IMR-90 (cell line): ENCODE measurements around the gene DIAPH2. TPM values are rescaled to one million over a fixed set of nuclear protein-coding genes. Genes with fewer than 3 reads are reported as not detected.
A peak's percentile ranks its signal among the peaks of the same experiment; 100 is the strongest.

Experiments used
- ATAC-seq: fragments of 200-7000 bp; cut with Tn5 transposase; 2 replicates; pipeline ENCODE4 v1.9.1; 2020; ENCODE audit warnings: low read depth, mild to moderate bottlenecking, moderate library complexity
- BruUV-seq: library from RNA; stranded (reverse); fragments of 400-500 nt; replicated peaks from 2 replicates; lab custom pipeline; 2021; lab: Mats Ljungman, UMichigan
- CTCF ChIA-PET: fragments of 300-600 bp; formaldehyde crosslinking; extraction: SDS; loops from one replicate; lab custom pipeline; 2021; ENCODE audit warnings: antibody characterized with exemption; lab: Yijun Ruan, JAX
- POLR2A ChIA-PET: fragments of 300-600 bp; sonication (Branson Sonifier 250); formaldehyde crosslinking; loops from one replicate; lab custom pipeline; 2022; ENCODE audit warnings: antibody characterized with exemption; ENCODE audit not compliant: unreplicated experiment; lab: Charles Lee
- DNase-seq: peaks from one replicate; pipeline ENCODE4 v3.0.0; 2013
- H2AFZ ChIP-seq: replicated peaks from 2 replicates; pipeline ENCODE3; 2013; ENCODE audit warnings: low read length, mild to moderate bottlenecking; ENCODE audit not compliant: poor library complexity
- H2AK5ac ChIP-seq: 2 replicates; pipeline ENCODE4 v1.6.1; 2013; ENCODE audit warnings: low read depth, low read length, inconsistent platforms
- H2AK9ac ChIP-seq: replicated peaks from 2 replicates; pipeline ENCODE3; 2013; ENCODE audit warnings: mild to moderate bottlenecking, low read depth, low read length, moderate library complexity; ENCODE audit not compliant: poor library complexity
- H2BK120ac ChIP-seq: 2 replicates; pipeline ENCODE4 v1.6.1; 2013; ENCODE audit warnings: low read depth, low read length, inconsistent platforms
- H2BK15ac ChIP-seq: 3 replicates; pipeline ENCODE4 v1.6.1; 2013; ENCODE audit warnings: low read depth, low read length, inconsistent platforms
- H2BK20ac ChIP-seq: 2 replicates; pipeline ENCODE4 v1.6.1; 2013; ENCODE audit warnings: low read depth, mild to moderate bottlenecking, inconsistent platforms, low read length, moderate library complexity
- H2BK5ac ChIP-seq: 2 replicates; pipeline ENCODE4 v1.6.1; 2013; ENCODE audit warnings: mild to moderate bottlenecking, low read depth, low read length, inconsistent platforms; ENCODE audit not compliant: poor library complexity, severe bottlenecking
- H3K14ac ChIP-seq: replicated peaks from 2 replicates; pipeline ENCODE4 v1.6.1; 2013; ENCODE audit warnings: low read depth, low read length, inconsistent platforms
- H3K18ac ChIP-seq: 2 replicates; pipeline ENCODE4 v1.6.1; 2013; ENCODE audit warnings: low read depth, low read length, control low read depth
- H3K23ac ChIP-seq: 2 replicates; pipeline ENCODE4 v1.6.1; 2013; ENCODE audit warnings: low read depth, low read length, inconsistent platforms
- H3K27ac ChIP-seq: 2 replicates; pipeline ENCODE4 v1.5.1; 2013; ENCODE audit warnings: mild to moderate bottlenecking, control low read depth, low read length; ENCODE audit not compliant: insufficient read depth
- H3K27me3 ChIP-seq: 2 replicates; pipeline ENCODE4 v1.6.1; 2013; ENCODE audit warnings: low read length; ENCODE audit not compliant: control insufficient read depth, insufficient read depth
- H3K36me3 ChIP-seq: 2 replicates; pipeline ENCODE4 v1.6.1; 2013; ENCODE audit warnings: low read length, mixed read lengths; ENCODE audit not compliant: control insufficient read depth, insufficient read depth
- H3K4ac ChIP-seq: 2 replicates; pipeline ENCODE4 v1.6.1; 2013; ENCODE audit warnings: low read depth, low read length, inconsistent platforms
- H3K4me1 ChIP-seq: 2 replicates; pipeline ENCODE4 v1.6.1; 2013; ENCODE audit warnings: low read length, mixed read lengths; ENCODE audit not compliant: control insufficient read depth, insufficient read depth
- H3K4me2 ChIP-seq: 2 replicates; pipeline ENCODE4 v1.6.1; 2013; ENCODE audit warnings: low read depth, mild to moderate bottlenecking, control low read depth, low read length, moderate library complexity
- H3K4me3 ChIP-seq: 2 replicates; pipeline ENCODE4 v1.5.1; 2013; ENCODE audit warnings: low read depth, mild to moderate bottlenecking, control low read depth, low read length, moderate library complexity; ENCODE audit not compliant: insufficient read depth
- H3K56ac ChIP-seq: 2 replicates; pipeline ENCODE4 v1.6.1; 2013; ENCODE audit warnings: low read length, inconsistent platforms; ENCODE audit not compliant: insufficient read depth; ENCODE audit errors: extremely low read depth
- H3K79me1 ChIP-seq, 2 experiments: 2 replicates each; pipeline ENCODE4 v1.6.1; 2013; ENCODE audit warnings: low read length in 2 of 2, inconsistent platforms in 1 of 2, low read depth in 1 of 2
- H3K9ac ChIP-seq: 2 replicates; pipeline ENCODE4 v1.6.1; 2013; ENCODE audit warnings: low read depth, low read length, control low read depth
- H3K9me1 ChIP-seq: 2 replicates; pipeline ENCODE4 v1.6.1; 2013; ENCODE audit warnings: low read length, inconsistent platforms; ENCODE audit not compliant: insufficient read depth
- H3K9me3 ChIP-seq: 2 replicates; pipeline ENCODE4 v1.6.1; 2013; ENCODE audit warnings: low read length; ENCODE audit not compliant: control insufficient read depth, insufficient read depth
- H4K20me1 ChIP-seq: 2 replicates; pipeline ENCODE4 v1.6.1; 2013; ENCODE audit warnings: low read length, inconsistent platforms; ENCODE audit not compliant: insufficient read depth
- H4K5ac ChIP-seq: 2 replicates; pipeline ENCODE4 v1.6.1; 2013; ENCODE audit warnings: mild to moderate bottlenecking, low read depth, low read length, control low read depth
- H4K8ac ChIP-seq, 2 experiments: 2 replicates each; pipeline ENCODE4 v1.6.1; 2013; ENCODE audit warnings: low read depth in 2 of 2, low read length in 2 of 2, control low read depth in 1 of 2, inconsistent platforms in 1 of 2
- H4K91ac ChIP-seq: 2 replicates; pipeline ENCODE4 v1.6.1; 2013; ENCODE audit warnings: low read depth, low read length, inconsistent platforms; ENCODE audit not compliant: insufficient read depth
- CHD1 ChIP-seq: IDR thresholded peaks from 2 replicates; pipeline ENCODE4 v1.6.1; 2012; ENCODE audit warnings: low read depth, low read length, improper control_type of control experiment
- WGBS, 2 experiments: methylation state at CpG; one replicate each; pipeline versions ENCODE4 v1.1.5 to v1.1.7; 2013; ENCODE audit warnings: missing lambda C conversion rate in 2 of 2; ENCODE audit not compliant: insufficient read length in 1 of 2; ENCODE audit errors: extremely low coverage in 2 of 2; 5-methylcytosine and 5-hydroxymethylcytosine counted together
- dilution Hi-C: fragments of 300-500 bp; cut with HindIII; formaldehyde crosslinking; loops from one replicate; pipeline ENCODE4 v1.14.3; 2018; ENCODE audit warnings: low sequenced_read_pairs; ENCODE audit not compliant: unreplicated experiment
- in situ Hi-C: fragments of 300-500 bp; cut with MboI; formaldehyde crosslinking; loops from 3 replicates; pipeline ENCODE4 v1.14.3; 2019; ENCODE audit warnings: low sequenced_read_pairs, inconsistent platforms, mixed read lengths
- intact Hi-C: fragments of 100-400 bp; cut with micrococcal nuclease; formaldehyde crosslinking; loops from 2 replicates; pipeline ENCODE4 v1.10.0; 2022
- polyA plus RNA-seq, 3 experiments: library from polyadenylated mRNA; depleted of rRNA; stranded (reverse); fragments of >200 nt; gene quantifications; 2 replicates each; pipeline ENCODE4 v1.2.3, GENCODE V29; 2012; ENCODE audit warnings: low replicate concordance in 1 of 3
- total RNA-seq: library from RNA; depleted of rRNA; stranded (reverse); fragments of >200 nt; gene quantifications from 2 replicates; pipeline ENCODE4 v1.2.3, GENCODE V29; 2012

The DIAPH2 gene
- total and polyA plus RNA-seq, 2 of the 4 experiments (the other 2 are of a cell fraction) = 3.6 to 19.9 TPM

GRCh38 chrX:97050392-97050791, 365.8 kb downstream of the DIAPH2 start:
- Histone ChIP-seq H3K14ac (no peak overlapping the region), H3K9me3 (no peaks in the 10 kb centered on the region), H3K36me3 (no peaks in the 10 kb centered on the region), H3K27me3 (no peaks in the 10 kb centered on the region), H2BK120ac (no peak overlapping the region), H2BK5ac (no peak overlapping the region), H2AK5ac (no peak overlapping the region), H2AFZ (no peak overlapping the region), H3K9me1 (no peaks in the 10 kb centered on the region), H3K4me3 (no peak overlapping the region), H3K18ac (no peak overlapping the region), H3K4me1 (no peaks in the 10 kb centered on the region), H3K27ac (no peak overlapping the region), H3K23ac (no peak overlapping the region), H4K5ac (no peak overlapping the region), H4K91ac (no peak overlapping the region), H4K8ac (no peak overlapping the region), H2BK20ac (no peak overlapping the region), H3K4me2 (no peak overlapping the region), H3K4ac (no peak overlapping the region), H3K79me1 (no peaks in the 10 kb centered on the region), H2BK15ac (no peak overlapping the region), H3K56ac (no peak overlapping the region), H3K9ac (no peak overlapping the region), H2AK9ac (no peak overlapping the region), H4K20me1 (no peaks in the 10 kb centered on the region; the same call in 1 of the 2 replicates)
- POLR2A ChIA-PET = no interaction called here
- TF ChIP-seq CHD1 = no peak
- intact Hi-C loops = no loop called here
- dilution Hi-C loops = no loop called here
- no TSS peak for BruUV-seq
- in situ Hi-C loops = no loop called here
- no peak for ATAC-seq
- DNase-seq = peak; percentile 38
- WGBS, 2 experiments = no CpG with 5 or more reads among the region's 2 CpGs
- CTCF ChIA-PET = no interaction called here
